ENCODE results near the gene TDRKH.

TDRKH gene

DNA sequence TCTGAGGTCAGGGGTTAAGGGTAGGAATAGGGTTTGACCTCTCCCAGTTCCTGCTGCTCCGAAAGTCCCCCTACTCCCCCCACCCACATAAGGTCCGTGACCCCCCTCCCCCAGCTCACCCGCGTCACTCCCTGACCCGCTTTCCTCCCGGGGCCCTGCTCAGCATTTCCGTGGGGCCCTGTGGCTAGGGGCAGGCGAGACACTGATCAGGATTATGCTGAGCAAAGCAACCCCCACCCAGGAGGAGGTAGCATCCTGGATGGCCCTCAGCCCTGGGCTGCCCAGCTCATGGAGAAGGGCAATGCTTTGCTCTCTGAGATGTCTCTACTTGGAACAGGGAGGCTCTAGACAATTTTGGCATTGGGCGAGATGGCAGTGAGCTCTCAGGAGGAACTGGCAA lies 37.6 kb upstream of the TDRKH start:
- H3K4ac ChIP-seq (ENCODE audit: low read depth, low read length) = no peak overlapping the region
- no peak overlapping the region for H2BK120ac ChIP-seq (ENCODE audit: insufficient read depth, low read length, poor library complexity)
- no peak overlapping the region for H2BK12ac ChIP-seq (ENCODE audit: low read length)
- peaks cover 0 to under 1% of the 10 kb centered on the region in 2 experiments for H3K4me1 ChIP-seq (ENCODE audit: control insufficient read depth in 1 of 2, insufficient read depth in 2 of 2, low read length in 2 of 2)
- no peaks in the 10 kb centered on the region for H3K27me3 ChIP-seq (ENCODE audit: insufficient read depth, low read length)
- no peak overlapping the region for H3K27ac ChIP-seq (ENCODE audit: low read depth, low read length)
- H2AK5ac ChIP-seq (ENCODE audit: low read length) = no peak overlapping the region
- H3K23ac ChIP-seq (ENCODE audit: low read length) = no peak overlapping the region
- no peak overlapping the region for H3K18ac ChIP-seq (ENCODE audit: low read length)
- no peaks in the 10 kb centered on the region for H3K9me3 ChIP-seq (ENCODE audit: insufficient read depth, low read depth, low read length)
- H3K4me3 ChIP-seq (ENCODE audit: low read depth, low read length) = no peak overlapping the region
- H4K91ac ChIP-seq (ENCODE audit: low read depth, low read length) = no peak overlapping the region
- no peaks in the 10 kb centered on the region for H3K79me2 ChIP-seq (ENCODE audit: control insufficient read depth, insufficient read depth, low read length, poor library complexity)
- H3K14ac ChIP-seq (ENCODE audit: low read length) = no peak overlapping the region
- no peak overlapping the region for H3K4me2 ChIP-seq (ENCODE audit: low read length)
- H4K12ac ChIP-seq (ENCODE audit: low read depth, low read length) = no peak overlapping the region
- no peak for DNase-seq
- no peak overlapping the region for H2BK5ac ChIP-seq (ENCODE audit: low read depth, low read length, poor library complexity)
- no peak overlapping the region for H4K8ac ChIP-seq (ENCODE audit: low read depth, low read length)
- H2AFZ ChIP-seq (ENCODE audit: insufficient read depth, low read length, poor library complexity) = no peak overlapping the region
- no peaks in the 10 kb centered on the region for H3K36me3 ChIP-seq (ENCODE audit: control insufficient read depth in 1 of 2, insufficient read depth in 2 of 2, low read length in 2 of 2)
- no peaks in the 10 kb centered on the region for H3K79me1 ChIP-seq (ENCODE audit: low read length)
- WGBS (ENCODE audit: extremely low coverage, insufficient coverage, insufficient read length) = no CpG with 5 or more reads among the region's 9 CpGs
- H3K9ac ChIP-seq (ENCODE audit: low read length) = no peak overlapping the region

GRCh38 chr1:151825751-151826660 lies 35.7 kb upstream of the TDRKH start:
- Histone ChIP-seq H2BK5ac (ENCODE audit: low read depth, low read length, poor library complexity) (no peak overlapping the region), H2AFZ (ENCODE audit: insufficient read depth, low read length, poor library complexity) (no peak overlapping the region), H3K18ac (ENCODE audit: low read length) (no peak overlapping the region), H3K23ac (ENCODE audit: low read length) (no peak overlapping the region), H3K27ac (ENCODE audit: low read depth, low read length) (no peak overlapping the region), H2BK120ac (ENCODE audit: insufficient read depth, low read length, poor library complexity) (no peak overlapping the region), H3K27me3 (ENCODE audit: insufficient read depth, low read length) (no peaks in the 10 kb centered on the region), H3K4me3 (ENCODE audit: low read depth, low read length) (no peak overlapping the region), H4K12ac (ENCODE audit: low read depth, low read length) (no peak overlapping the region), H3K79me2 (ENCODE audit: control insufficient read depth, insufficient read depth, low read length, poor library complexity) (no peaks in the 10 kb centered on the region), H4K8ac (ENCODE audit: low read depth, low read length) (no peak overlapping the region), H3K4me2 (ENCODE audit: low read length) (no peak overlapping the region), H3K4me1 (ENCODE audit: control insufficient read depth in 1 of 2, insufficient read depth in 2 of 2, low read length in 2 of 2) (peaks cover 4 to 5% of the 10 kb centered on the region in 2 experiments), H3K14ac (ENCODE audit: low read length) (no peak overlapping the region), H3K79me1 (ENCODE audit: low read length) (no peaks in the 10 kb centered on the region), H2BK12ac (ENCODE audit: low read length) (no peak overlapping the region), H4K91ac (ENCODE audit: low read depth, low read length) (no peak overlapping the region), H3K9me3 (ENCODE audit: insufficient read depth, low read depth, low read length) (no peaks in the 10 kb centered on the region), H2AK5ac (ENCODE audit: low read length) (no peak overlapping the region), H3K4ac (ENCODE audit: low read depth, low read length) (no peak overlapping the region), H3K9ac (ENCODE audit: low read length) (no peak overlapping the region), H3K36me3 (ENCODE audit: control insufficient read depth in 1 of 2, insufficient read depth in 2 of 2, low read length in 2 of 2) (no peaks in the 10 kb centered on the region)
- no peak for DNase-seq
- no CpG with 5 or more reads among the region's 21 CpGs for WGBS (ENCODE audit: extremely low coverage, insufficient coverage, insufficient read length)

GRCh38 chr1:151825204-151825603 lies 34.9 kb upstream of the TDRKH start:
- no peak overlapping the region for H2AFZ ChIP-seq (ENCODE audit: insufficient read depth, low read length, poor library complexity)
- H4K91ac ChIP-seq (ENCODE audit: low read depth, low read length) = no peak overlapping the region
- DNase-seq = no peak
- H3K4me1 ChIP-seq (ENCODE audit: control insufficient read depth in 1 of 2, insufficient read depth in 2 of 2, low read length in 2 of 2) = peaks cover 4 to 5% of the 10 kb centered on the region in 2 experiments
- H3K36me3 ChIP-seq (ENCODE audit: control insufficient read depth in 1 of 2, insufficient read depth in 2 of 2, low read length in 2 of 2) = no peaks in the 10 kb centered on the region
- H3K79me1 ChIP-seq (ENCODE audit: low read length) = no peaks in the 10 kb centered on the region
- no peak overlapping the region for H2BK5ac ChIP-seq (ENCODE audit: low read depth, low read length, poor library complexity)
- H2BK120ac ChIP-seq (ENCODE audit: insufficient read depth, low read length, poor library complexity) = no peak overlapping the region
- H3K14ac ChIP-seq (ENCODE audit: low read length) = no peak overlapping the region
- no peaks in the 10 kb centered on the region for H3K79me2 ChIP-seq (ENCODE audit: control insufficient read depth, insufficient read depth, low read length, poor library complexity)
- no peak overlapping the region for H3K27ac ChIP-seq (ENCODE audit: low read depth, low read length)
- no peak overlapping the region for H3K18ac ChIP-seq (ENCODE audit: low read length)
- no peak overlapping the region for H3K4ac ChIP-seq (ENCODE audit: low read depth, low read length)
- no peaks in the 10 kb centered on the region for H3K27me3 ChIP-seq (ENCODE audit: insufficient read depth, low read length)
- peak overlapping the region; percentile 33 for H3K4me3 ChIP-seq (ENCODE audit: low read depth, low read length)
- H4K12ac ChIP-seq (ENCODE audit: low read depth, low read length) = no peak overlapping the region
- no peak overlapping the region for H2AK5ac ChIP-seq (ENCODE audit: low read length)
- H3K9ac ChIP-seq (ENCODE audit: low read length) = no peak overlapping the region
- H3K23ac ChIP-seq (ENCODE audit: low read length) = no peak overlapping the region
- WGBS (ENCODE audit: extremely low coverage, insufficient coverage, insufficient read length) = no CpG with 5 or more reads among the region's 9 CpGs
- no peak overlapping the region for H4K8ac ChIP-seq (ENCODE audit: low read depth, low read length)
- H3K4me2 ChIP-seq (ENCODE audit: low read length) = no peak overlapping the region
- H3K9me3 ChIP-seq (ENCODE audit: insufficient read depth, low read depth, low read length) = no peaks in the 10 kb centered on the region
- H2BK12ac ChIP-seq (ENCODE audit: low read length) = no peak overlapping the region

- H2BK120ac ChIP-seq (ENCODE audit: insufficient read depth, low read length, poor library complexity) = no peak overlapping the region
- H4K91ac ChIP-seq (ENCODE audit: low read depth, low read length) = no peak overlapping the region
- H3K9ac ChIP-seq (ENCODE audit: low read length) = no peak overlapping the region
- no peak overlapping the region for H3K14ac ChIP-seq (ENCODE audit: low read length)
- H3K9me3 ChIP-seq (ENCODE audit: insufficient read depth, low read depth, low read length) = no peaks in the 10 kb centered on the region
- no peak overlapping the region for H4K8ac ChIP-seq (ENCODE audit: low read depth, low read length)
- H3K4me1 ChIP-seq (ENCODE audit: control insufficient read depth in 1 of 2, insufficient read depth in 2 of 2, low read length in 2 of 2) = peaks cover 4 to 5% of the 10 kb centered on the region in 2 experiments
- H3K79me1 ChIP-seq (ENCODE audit: low read length) = no peaks in the 10 kb centered on the region
- no peak overlapping the region for H3K4ac ChIP-seq (ENCODE audit: low read depth, low read length)
- no peak overlapping the region for H3K27ac ChIP-seq (ENCODE audit: low read depth, low read length)
- no peak overlapping the region for H3K23ac ChIP-seq (ENCODE audit: low read length)
- DNase-seq = no peak
- H3K27me3 ChIP-seq (ENCODE audit: insufficient read depth, low read length) = no peaks in the 10 kb centered on the region
- H4K12ac ChIP-seq (ENCODE audit: low read depth, low read length) = no peak overlapping the region
- no peak overlapping the region for H2BK12ac ChIP-seq (ENCODE audit: low read length)
- no peaks in the 10 kb centered on the region for H3K36me3 ChIP-seq (ENCODE audit: control insufficient read depth in 1 of 2, insufficient read depth in 2 of 2, low read length in 2 of 2)
- H3K18ac ChIP-seq (ENCODE audit: low read length) = no peak overlapping the region
- no CpG with 5 or more reads among the region's 8 CpGs for WGBS (ENCODE audit: extremely low coverage, insufficient coverage, insufficient read length)
- no peak overlapping the region for H2AFZ ChIP-seq (ENCODE audit: insufficient read depth, low read length, poor library complexity)
- H2AK5ac ChIP-seq (ENCODE audit: low read length) = no peak overlapping the region
- H2BK5ac ChIP-seq (ENCODE audit: low read depth, low read length, poor library complexity) = no peak overlapping the region
- no peak overlapping the region for H3K4me2 ChIP-seq (ENCODE audit: low read length)
- H3K79me2 ChIP-seq (ENCODE audit: control insufficient read depth, insufficient read depth, low read length, poor library complexity) = no peaks in the 10 kb centered on the region
- peak overlapping the region; percentile 18 for H3K4me3 ChIP-seq (ENCODE audit: low read depth, low read length)
These were observed 32.9 kb upstream of the TDRKH start for GRCh38 chr1:151823175-151823574.

All from trophoblast cell (in vitro differentiated cells and primary cell).